Measurements from ENCODE around the gene PCNX3. TPM values are rescaled to one million over a fixed set of nuclear protein-coding genes. Genes with fewer than 3 reads are reported as not detected.

Gene PCNX3
- total RNA-seq, 4 donors from 2014 or later: 21.0 to 53.4 (median 29.8) TPM

DNA sequence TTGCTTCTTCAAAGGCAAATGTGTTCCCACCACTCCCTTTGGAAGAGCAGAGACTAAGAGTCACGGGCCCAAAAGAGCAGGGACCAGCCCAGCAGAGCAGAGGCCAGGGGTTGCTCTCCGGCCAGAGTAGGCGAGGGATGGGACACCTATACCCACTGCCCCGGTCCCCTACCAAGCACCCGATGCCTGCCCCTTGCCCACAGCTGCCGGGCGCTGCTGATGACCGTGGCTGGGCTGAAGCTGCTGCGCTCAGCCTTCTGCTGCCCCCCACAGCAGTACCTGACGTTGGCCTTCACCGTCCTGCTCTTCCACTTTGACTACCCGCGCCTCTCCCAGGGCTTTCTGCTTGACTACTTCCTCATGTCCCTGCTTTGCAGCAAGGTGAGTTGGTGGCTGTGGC is 11.6 kb downstream of the PCNX3 start:
- no peak for TF ChIP-seq POLR2A (IDR thresholded peaks at IDR 0.05)
- TF ChIP-seq, protein P1, sequence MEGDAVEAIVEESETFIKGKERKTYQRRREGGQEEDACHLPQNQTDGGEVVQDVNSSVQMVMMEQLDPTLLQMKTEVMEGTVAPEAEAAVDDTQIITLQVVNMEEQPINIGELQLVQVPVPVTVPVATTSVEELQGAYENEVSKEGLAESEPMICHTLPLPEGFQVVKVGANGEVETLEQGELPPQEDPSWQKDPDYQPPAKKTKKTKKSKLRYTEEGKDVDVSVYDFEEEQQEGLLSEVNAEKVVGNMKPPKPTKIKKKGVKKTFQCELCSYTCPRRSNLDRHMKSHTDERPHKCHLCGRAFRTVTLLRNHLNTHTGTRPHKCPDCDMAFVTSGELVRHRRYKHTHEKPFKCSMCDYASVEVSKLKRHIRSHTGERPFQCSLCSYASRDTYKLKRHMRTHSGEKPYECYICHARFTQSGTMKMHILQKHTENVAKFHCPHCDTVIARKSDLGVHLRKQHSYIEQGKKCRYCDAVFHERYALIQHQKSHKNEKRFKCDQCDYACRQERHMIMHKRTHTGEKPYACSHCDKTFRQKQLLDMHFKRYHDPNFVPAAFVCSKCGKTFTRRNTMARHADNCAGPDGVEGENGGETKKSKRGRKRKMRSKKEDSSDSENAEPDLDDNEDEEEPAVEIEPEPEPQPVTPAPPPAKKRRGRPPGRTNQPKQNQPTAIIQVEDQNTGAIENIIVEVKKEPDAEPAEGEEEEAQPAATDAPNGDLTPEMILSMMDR (IDR thresholded peaks at IDR 0.05): no peak
- TF ChIP-seq EP300 (IDR thresholded peaks at IDR 0.05): no peak
- Histone ChIP-seq H3K27me3 (no peaks in the 10 kb centered on the region), H3K36me3 (peaks cover 15 to 100% (median 43%) of the 10 kb centered on the region in 3 donors), H3K27ac (no peak overlapping the region), H3K9me3 (no peaks in the 10 kb centered on the region), H3K4me3 (no peak overlapping the region), H3K4me1 (peaks cover 0 to 10% (median 2%) of the 10 kb centered on the region in 4 donors)
- no peak for DNase-seq (ENCODE audit: low spot score in 2 of 2)
- 96% methylated on average over 13 of the region's 13 CpGs for WGBS, 2 donors

DNA sequence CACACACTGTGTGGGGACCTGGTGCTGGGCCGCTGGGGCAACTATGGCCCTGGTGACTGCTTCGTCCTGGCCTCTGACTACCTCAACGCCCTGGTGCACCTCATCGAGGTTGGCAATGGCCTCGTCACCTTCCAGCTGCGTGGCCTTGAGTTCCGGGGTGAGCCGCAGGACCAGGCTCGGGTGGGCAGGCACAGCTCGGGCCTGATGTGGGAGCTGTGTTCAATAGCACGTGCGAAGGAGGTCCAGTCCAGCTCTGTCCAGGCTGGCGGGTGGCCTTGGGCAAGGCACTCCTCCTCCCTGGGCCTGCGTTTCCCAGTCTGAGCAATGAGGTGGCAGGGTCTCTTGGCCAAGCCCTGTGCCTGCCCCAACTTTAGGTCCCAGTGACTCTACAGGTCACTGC is 14.0 kb downstream of the PCNX3 start:
- 94 to 95% methylated on average over 14 of the region's 14 CpGs for WGBS, 2 donors
- Histone ChIP-seq H3K4me3 (no peak overlapping the region), H3K4me1 (peaks cover 0 to 10% (median 2%) of the 10 kb centered on the region in 4 donors), H3K27ac (no peak overlapping the region), H3K36me3 (peaks cover 15 to 100% (median 35%) of the 10 kb centered on the region in 3 donors), H3K27me3 (no peaks in the 10 kb centered on the region), H3K9me3 (no peaks in the 10 kb centered on the region)
- no peak for DNase-seq (ENCODE audit: low spot score in 2 of 2)
- TF ChIP-seq, protein P1 (IDR thresholded peaks at IDR 0.05): no peak
- TF ChIP-seq EP300 (IDR thresholded peaks at IDR 0.05) (no peak), POLR2A (IDR thresholded peaks at IDR 0.05) (no peak)

DNA sequence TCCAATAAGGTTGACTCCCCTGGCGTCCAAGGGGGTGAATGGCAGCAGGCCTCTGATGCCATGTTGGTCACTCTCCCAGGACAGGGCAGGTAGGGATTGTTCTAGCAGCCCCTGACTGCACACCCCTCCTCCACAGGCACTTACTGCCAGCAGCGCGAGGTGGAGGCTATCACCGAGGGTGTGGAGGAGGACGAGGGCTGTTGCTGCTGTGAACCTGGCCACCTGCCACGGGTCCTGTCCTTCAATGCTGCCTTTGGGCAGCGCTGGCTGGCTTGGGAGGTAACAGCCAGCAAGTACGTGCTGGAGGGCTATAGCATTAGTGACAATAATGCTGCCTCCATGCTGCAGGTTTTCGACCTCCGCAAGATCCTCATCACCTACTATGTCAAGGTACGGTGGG is 14.6 kb downstream of the PCNX3 start:
- Histone ChIP-seq H3K36me3 (peaks cover 15 to 100% (median 36%) of the 10 kb centered on the region in 3 donors), H3K9me3 (no peaks in the 10 kb centered on the region), H3K27me3 (no peaks in the 10 kb centered on the region), H3K4me1 (peaks cover 0 to 10% (median 2%) of the 10 kb centered on the region in 4 donors), H3K27ac (no peak overlapping the region), H3K4me3 (no peak overlapping the region)
- WGBS, 2 donors: 88 to 91% methylated on average over 10 to 11 of the region's 11 CpGs
- TF ChIP-seq, protein P1 (IDR thresholded peaks at IDR 0.05): no peak
- TF ChIP-seq EP300 (IDR thresholded peaks at IDR 0.05) (no peak), POLR2A (IDR thresholded peaks at IDR 0.05) (no peak)
- no peak for DNase-seq (ENCODE audit: low spot score in 2 of 2)

DNA sequence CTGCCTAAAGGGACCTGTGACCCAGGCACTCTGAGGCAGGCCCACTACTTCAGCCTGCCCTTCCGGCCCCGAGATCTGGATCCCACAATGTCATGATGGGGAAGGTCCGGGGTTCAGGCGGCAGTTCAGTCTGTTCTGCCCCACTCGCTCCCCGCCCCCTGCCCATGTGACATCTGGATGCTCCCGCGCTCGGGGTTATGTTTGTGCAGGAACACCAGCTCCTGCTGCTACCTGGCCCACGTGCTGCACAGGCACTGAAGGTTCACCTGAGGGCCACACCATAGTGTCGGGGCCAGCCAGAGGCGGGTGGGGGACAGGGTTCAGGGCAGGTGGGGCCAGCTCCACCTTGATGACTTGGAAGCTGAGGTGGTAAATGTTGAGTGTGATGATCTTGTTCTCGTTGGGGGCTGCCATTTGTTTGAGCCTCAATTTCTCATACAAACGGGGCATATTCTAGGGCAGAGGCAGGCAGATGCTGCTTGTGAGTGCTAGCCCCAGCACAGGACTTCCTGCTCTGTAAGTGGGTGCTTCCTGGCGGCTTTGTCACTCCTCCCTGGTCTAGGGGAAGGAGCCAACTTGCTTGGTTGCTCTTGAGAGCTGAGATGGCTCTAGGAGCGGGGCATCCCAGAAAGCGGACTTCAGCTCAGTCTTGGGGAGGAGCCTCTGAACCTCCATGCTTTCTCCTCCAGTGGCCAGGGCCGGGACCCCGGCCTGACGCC is 18.0 kb downstream of the PCNX3 start:
- H3K27me3 ChIP-seq: no peaks in the 10 kb centered on the region
- WGBS, 2 donors: 87 to 88% methylated on average over 18 to 19 of the region's 20 CpGs
- no peak overlapping the region for H3K27ac ChIP-seq
- TF ChIP-seq EP300 (IDR thresholded peaks at IDR 0.05) (no peak), POLR2A (IDR thresholded peaks at IDR 0.05) (no peak)
- TF ChIP-seq, protein P1 (IDR thresholded peaks at IDR 0.05): no peak
- no peak for DNase-seq (ENCODE audit: low spot score in 2 of 2)
- no peak overlapping the region for H3K4me3 ChIP-seq
- peaks cover 0 to 20% (median 11%) of the 10 kb centered on the region in 4 donors for H3K4me1 ChIP-seq
- peaks cover 9 to 86% (median 23%) of the 10 kb centered on the region in 3 donors for H3K36me3 ChIP-seq
- no peaks in the 10 kb centered on the region for H3K9me3 ChIP-seq

DNA sequence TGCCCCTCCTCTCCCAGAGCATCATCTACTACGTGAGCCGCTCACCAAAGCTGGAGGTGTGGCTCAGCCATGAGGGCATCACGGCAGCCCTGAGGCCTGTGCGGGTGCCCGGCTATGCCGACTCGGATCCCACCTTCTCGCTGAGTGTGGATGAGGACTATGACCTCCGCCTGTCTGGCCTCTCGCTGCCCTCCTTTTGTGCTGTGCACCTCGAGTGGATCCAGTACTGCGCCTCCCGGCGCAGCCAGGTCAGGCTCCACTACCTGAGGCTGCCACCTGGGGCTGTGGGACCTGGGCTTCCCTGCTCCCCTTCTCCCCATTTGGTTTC is 18.5 kb downstream of the PCNX3 start:
- no peak for TF ChIP-seq EP300 (IDR thresholded peaks at IDR 0.05)
- TF ChIP-seq, protein P1 (IDR thresholded peaks at IDR 0.05): no peak
- TF ChIP-seq POLR2A (IDR thresholded peaks at IDR 0.05): no peak
- Histone ChIP-seq H3K36me3 (peaks cover 7 to 81% (median 23%) of the 10 kb centered on the region in 3 donors), H3K27ac (no peak overlapping the region), H3K4me1 (peaks cover 0 to 25% (median 15%) of the 10 kb centered on the region in 4 donors), H3K27me3 (no peaks in the 10 kb centered on the region), H3K9me3 (no peaks in the 10 kb centered on the region), H3K4me3 (no peak overlapping the region)
- WGBS, 2 donors: 89 to 90% methylated on average over 14 of the region's 14 CpGs
- DNase-seq (ENCODE audit: low spot score in 2 of 2): no peak
